ENCODE measurements around the gene OAS3. TPM values are rescaled to one million over a fixed set of nuclear protein-coding genes. Genes with fewer than 3 reads are reported as not detected.

The OAS3 gene
- total RNA-seq, 1 experiment from 2014 or later, result 1.2 TPM

- DNase-seq (ENCODE audit: low spot score), result no peak
- TF ChIP-seq NR3C1 (CRISPR knock-in tag; conservative IDR thresholded peaks at IDR 0.05; ENCODE audit: low read depth), result no peak
- H3K9me3 Mint-ChIP-seq, result no peaks in the 10 kb centered on the region
- no peak overlapping the region for H3K4me3 Mint-ChIP-seq
- no peaks in the 10 kb centered on the region for H3K4me1 Mint-ChIP-seq
- H3K27me3 Mint-ChIP-seq (ENCODE audit: low read depth), result no peaks in the 10 kb centered on the region; the same call in 1 of the 2 replicates
- no peaks in the 10 kb centered on the region for H3K36me3 Mint-ChIP-seq
- POLR2A ChIA-PET, result no interaction called here
- no peak for ATAC-seq
- no peak overlapping the region for H3K27ac Mint-ChIP-seq
- CTCF ChIA-PET, result interaction anchor here (1.0 to 1.4 kb wide), 2 partner anchors 45 to 100 kb away, joined by 3 read pairs; no protein-coding TSS in a partner anchor
These were observed 45.4 kb upstream of the OAS3 start for GRCh38 chr12:112892856-112893255.

DNA sequence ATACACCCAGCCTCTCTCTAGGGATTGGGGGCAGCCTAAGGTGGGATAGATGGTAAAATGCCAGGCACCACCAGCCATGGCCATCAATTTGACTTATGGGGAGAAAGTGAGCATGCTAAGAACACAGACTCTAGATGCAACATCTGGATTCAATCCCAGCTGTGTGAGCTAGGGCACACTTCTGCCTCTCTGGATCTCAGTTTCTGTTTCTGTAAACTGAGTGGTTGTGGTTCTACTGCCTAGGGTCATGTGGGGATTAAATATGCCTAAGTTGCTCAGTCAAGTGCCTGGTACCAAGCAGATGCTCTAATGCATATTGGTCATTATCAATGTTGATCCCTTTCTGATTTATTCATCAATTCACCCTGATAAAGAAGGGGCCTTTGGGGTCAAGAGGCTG lies 44.1 kb upstream of the OAS3 start:
- no peaks in the 10 kb centered on the region for H3K4me1 Mint-ChIP-seq
- no peak overlapping the region for H3K27ac Mint-ChIP-seq
- CTCF ChIA-PET, result no interaction called here
- no peaks in the 10 kb centered on the region for H3K36me3 Mint-ChIP-seq
- TF ChIP-seq ZNF512 (CRISPR knock-in tag; IDR thresholded peaks at IDR 0.05; ENCODE audit: borderline replicate concordance) (no peak), ZNF532 (CRISPR knock-in tag; IDR thresholded peaks at IDR 0.05; ENCODE audit: borderline replicate concordance) (no peak), EMX1 (CRISPR knock-in tag; IDR thresholded peaks at IDR 0.05) (no peak), CTCF (IDR thresholded peaks at IDR 0.05) (no peak)
- TF ChIP-seq, protein P1, sequence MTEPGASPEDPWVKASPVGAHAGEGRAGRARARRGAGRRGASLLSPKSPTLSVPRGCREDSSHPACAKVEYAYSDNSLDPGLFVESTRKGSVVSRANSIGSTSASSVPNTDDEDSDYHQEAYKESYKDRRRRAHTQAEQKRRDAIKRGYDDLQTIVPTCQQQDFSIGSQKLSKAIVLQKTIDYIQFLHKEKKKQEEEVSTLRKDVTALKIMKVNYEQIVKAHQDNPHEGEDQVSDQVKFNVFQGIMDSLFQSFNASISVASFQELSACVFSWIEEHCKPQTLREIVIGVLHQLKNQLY (CRISPR knock-in tag; IDR thresholded peaks at IDR 0.05), result no peak
- DNase-seq (ENCODE audit: low spot score) (no peak), ATAC-seq (no peak)
- no peaks in the 10 kb centered on the region for H3K9me3 Mint-ChIP-seq
- H3K4me3 Mint-ChIP-seq, result no peak overlapping the region
- POLR2A ChIA-PET, result no interaction called here
- H3K27me3 Mint-ChIP-seq (ENCODE audit: low read depth), result no peaks in the 10 kb centered on the region; the same call in 1 of the 2 replicates

DNA sequence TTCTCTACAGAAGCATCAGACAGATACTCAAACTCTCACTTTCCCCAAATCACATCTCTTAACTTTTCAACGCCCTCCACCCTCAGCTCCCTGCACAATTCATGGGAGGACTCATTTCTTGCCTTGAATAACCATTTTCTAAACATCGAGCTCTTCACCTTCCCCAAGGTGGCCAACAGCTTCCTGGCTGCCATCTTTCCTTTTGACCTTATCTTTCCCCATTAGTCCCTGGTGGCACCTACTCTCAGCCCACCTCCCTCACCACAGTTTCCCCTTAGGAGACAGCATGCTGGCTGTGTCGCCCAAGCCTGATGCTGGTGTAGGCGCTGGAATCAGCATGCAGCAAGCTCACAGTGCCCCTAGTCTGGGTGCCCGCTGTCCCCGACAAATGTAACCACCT lies 39.9 kb upstream of the OAS3 start:
- no peak for DNase-seq (ENCODE audit: low spot score)
- Mint-ChIP-seq H3K9me3 (peaks cover 17% of the 10 kb centered on the region), H3K36me3 (no peaks in the 10 kb centered on the region), H3K27ac (no peak overlapping the region), H3K4me1 (no peaks in the 10 kb centered on the region), H3K27me3 (ENCODE audit: low read depth) (no peaks in the 10 kb centered on the region; the same call in 1 of the 2 replicates), H3K4me3 (no peak overlapping the region)
- no peak for ATAC-seq
- TF ChIP-seq ZNF416 (CRISPR knock-in tag; IDR thresholded peaks at IDR 0.05) (no peak), FOXJ3 (CRISPR knock-in tag; IDR thresholded peaks at IDR 0.05; ENCODE audit: borderline replicate concordance) (no peak), RELA (CRISPR knock-in tag; IDR thresholded peaks at IDR 0.05; ENCODE audit: borderline replicate concordance) (no peak), ZNF512 (CRISPR knock-in tag; IDR thresholded peaks at IDR 0.05; ENCODE audit: borderline replicate concordance) (no peak), MYBL2 (CRISPR knock-in tag; IDR thresholded peaks at IDR 0.05) (no peak), ZNF219 (CRISPR knock-in tag; IDR thresholded peaks at IDR 0.05; ENCODE audit: borderline replicate concordance) (no peak), FOXK1 (CRISPR knock-in tag; IDR thresholded peaks at IDR 0.05) (no peak), CTCF (IDR thresholded peaks at IDR 0.05) (no peak)
- TF ChIP-seq, protein P2, sequence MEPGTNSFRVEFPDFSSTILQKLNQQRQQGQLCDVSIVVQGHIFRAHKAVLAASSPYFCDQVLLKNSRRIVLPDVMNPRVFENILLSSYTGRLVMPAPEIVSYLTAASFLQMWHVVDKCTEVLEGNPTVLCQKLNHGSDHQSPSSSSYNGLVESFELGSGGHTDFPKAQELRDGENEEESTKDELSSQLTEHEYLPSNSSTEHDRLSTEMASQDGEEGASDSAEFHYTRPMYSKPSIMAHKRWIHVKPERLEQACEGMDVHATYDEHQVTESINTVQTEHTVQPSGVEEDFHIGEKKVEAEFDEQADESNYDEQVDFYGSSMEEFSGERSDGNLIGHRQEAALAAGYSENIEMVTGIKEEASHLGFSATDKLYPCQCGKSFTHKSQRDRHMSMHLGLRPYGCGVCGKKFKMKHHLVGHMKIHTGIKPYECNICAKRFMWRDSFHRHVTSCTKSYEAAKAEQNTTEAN (CRISPR knock-in tag; IDR thresholded peaks at IDR 0.05), result no peak
- TF ChIP-seq, protein P3, sequence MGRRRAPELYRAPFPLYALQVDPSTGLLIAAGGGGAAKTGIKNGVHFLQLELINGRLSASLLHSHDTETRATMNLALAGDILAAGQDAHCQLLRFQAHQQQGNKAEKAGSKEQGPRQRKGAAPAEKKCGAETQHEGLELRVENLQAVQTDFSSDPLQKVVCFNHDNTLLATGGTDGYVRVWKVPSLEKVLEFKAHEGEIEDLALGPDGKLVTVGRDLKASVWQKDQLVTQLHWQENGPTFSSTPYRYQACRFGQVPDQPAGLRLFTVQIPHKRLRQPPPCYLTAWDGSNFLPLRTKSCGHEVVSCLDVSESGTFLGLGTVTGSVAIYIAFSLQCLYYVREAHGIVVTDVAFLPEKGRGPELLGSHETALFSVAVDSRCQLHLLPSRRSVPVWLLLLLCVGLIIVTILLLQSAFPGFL (CRISPR knock-in tag; IDR thresholded peaks at IDR 0.05; ENCODE audit: borderline replicate concordance), result no peak
- ChIA-PET CTCF (interaction anchor here (1.3 kb wide), 1 partner anchor 95 kb away, joined by 5 read pairs; no protein-coding TSS in a partner anchor), POLR2A (no interaction called here)

All from WTC11 (cell line).